Measurements from ENCODE around the gene LDLRAD4.
A peak's percentile ranks its signal among the peaks of the same experiment; 100 is the strongest.

LDLRAD4 gene

DNA sequence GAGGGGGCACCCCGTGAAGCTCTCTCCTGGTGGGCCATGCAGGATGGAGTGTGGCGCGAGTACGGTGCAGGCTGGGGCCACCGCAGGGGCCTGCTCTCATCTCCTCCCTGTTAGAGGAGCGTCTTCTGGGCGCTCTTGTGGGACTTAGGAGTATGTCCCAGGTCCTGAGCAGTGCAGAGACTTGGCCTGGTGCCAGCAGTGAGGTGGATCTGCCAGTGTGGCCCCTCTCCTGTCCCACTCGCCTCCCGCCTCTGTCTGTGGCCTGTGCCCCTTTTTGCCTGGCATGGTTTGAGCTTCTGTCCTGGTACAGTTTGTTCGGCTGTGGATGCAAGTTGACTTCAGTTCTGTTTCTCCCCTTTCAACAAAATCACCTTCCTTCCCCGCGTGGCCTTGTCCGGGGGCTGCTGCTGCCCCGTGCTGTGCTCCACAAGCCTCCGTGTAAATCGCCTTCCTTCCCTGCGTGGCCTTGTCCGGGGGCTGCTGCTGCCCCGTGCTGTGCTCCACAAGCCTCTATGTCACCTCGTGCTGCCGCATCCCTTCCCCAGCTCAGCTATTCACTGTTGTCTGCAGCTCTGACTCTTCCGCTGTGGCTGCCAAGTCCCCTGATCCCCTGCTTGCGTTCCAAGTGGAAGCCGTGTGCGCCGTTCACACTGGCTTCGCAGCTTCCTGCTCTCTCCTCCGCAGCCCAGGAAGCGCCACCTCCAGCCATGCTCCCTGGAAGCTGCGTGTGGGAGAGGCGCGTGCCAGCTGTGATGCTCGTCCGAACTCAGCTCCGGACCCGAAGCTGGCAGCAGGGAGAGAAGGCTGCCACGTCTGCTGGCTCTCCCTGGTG is 13.7 kb downstream of the LDLRAD4 start:
- DNase-seq = peak; percentile 79

DNA sequence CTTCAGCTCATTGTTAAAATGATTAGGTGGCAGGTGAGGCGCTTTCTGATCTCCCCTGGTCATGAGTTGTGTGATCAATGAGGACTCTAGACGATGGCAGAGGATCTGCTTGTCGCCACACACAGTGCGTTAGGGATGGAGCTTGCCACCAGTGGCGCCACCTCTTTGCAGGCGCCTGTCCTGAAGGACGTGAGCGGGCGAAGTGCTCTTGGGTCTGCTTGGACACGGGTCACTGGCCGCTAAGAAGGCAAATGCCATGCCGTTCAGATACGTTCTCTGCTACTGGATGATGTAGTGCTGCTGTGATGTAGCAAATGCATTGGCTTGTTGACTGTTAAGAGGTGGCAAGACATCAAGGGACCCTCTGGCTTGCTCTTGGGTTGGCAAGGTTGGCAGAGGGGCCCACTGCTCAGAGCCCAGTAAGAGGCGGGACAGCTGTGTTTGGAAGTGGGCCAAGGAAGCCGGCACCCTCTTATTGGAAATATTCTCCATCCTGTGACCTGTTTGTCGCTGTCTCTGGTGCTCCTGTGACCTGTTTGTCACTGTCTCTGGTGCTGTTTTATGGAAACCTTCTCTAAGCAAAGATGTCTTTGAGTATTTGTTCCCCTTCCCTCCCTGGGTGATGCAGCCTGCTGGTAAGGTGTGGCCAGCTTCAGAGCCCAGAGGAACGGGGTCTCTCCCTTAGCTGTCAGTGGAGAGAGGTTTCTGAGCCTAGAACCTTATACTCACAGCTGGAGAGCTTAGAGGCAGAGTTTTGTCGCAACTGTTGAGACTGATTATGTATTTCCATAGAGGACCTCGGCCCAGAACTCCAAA is 14.6 kb downstream of the LDLRAD4 start:
- DNase-seq = peak; percentile 87

DNA sequence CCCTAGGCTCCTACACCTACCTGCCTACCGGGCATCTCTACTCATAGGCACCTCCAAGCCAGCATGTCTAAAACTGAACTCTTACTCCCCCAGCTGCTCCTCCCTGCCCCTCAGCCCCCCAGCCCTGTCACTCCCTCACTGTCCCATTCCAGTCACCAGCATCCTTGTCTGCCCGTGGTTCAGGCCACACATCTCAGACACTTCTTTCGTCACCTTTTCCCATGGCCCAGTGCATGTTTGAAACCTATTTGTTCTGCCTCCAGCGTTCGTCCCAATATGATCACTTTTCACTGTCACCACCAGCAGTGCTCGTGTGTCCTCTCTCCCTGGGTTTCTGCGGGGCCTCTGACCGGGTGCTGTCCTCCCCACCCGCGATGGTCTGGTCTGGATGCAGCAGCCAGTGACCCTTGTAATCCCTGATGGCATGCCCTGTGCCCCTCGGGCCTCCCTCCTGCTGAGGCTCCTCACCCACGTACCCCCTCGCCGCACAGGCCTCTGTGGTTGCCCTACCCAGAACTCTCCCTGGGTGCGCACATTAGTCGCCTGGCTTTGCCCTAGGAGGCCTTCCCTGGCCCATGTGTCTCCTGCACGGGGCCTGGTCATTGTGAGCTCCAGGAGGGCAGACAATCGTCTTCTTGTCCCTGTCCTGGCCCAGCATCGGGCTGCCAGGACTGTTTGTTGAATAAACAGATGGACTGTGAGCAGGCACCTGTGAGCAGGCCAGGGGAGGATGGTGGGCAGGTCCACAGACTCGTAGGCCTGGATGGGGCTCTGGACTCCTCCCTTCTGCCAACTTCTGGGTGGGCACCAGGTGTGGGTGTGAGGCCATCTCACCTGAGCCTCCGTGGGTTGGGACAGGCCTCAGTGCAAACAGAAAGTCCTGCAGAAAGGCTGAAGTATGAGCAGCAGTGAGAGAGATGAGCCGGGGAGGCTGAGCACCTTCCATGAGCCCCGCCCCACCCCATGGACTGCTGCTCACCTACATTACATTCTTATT is 15.5 kb downstream of the LDLRAD4 start:
- no peak for DNase-seq

GRCh38 chr18:13235421-13235831 is 16.9 kb downstream of the LDLRAD4 start:
- no peak for DNase-seq

DNA sequence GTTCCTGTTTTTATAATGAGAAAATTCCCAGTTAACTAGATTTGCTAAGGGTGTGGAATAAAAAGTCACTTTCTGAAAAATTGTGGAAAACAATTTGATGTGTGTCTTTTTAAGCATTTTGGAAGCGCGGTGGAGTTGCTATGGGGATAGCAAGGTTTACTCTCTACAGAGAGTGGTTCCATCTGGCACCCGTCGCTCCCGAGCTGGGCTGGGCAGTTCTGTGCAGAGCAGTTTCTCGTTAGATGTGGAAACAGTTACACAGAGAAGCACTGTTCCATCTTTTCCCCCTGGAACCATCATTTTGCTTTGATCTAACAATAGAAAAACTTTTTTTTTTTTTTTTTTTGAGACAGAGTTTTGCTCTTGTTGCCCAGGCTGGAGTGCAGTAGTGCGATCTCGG is 17.4 kb downstream of the LDLRAD4 start:
- no peak for DNase-seq

GRCh38 chr18:13236411-13236810 is 17.9 kb downstream of the LDLRAD4 start:
- no peak for DNase-seq

- no peak for DNase-seq
Measured at GRCh38 chr18:13237073-13237472, 18.5 kb downstream of the LDLRAD4 start.

GRCh38 chr18:13237641-13238040 is 19.1 kb downstream of the LDLRAD4 start:
- DNase-seq = no peak

- DNase-seq = no peak
Measured at GRCh38 chr18:13239171-13239956, 20.8 kb downstream of the LDLRAD4 start.

DNA sequence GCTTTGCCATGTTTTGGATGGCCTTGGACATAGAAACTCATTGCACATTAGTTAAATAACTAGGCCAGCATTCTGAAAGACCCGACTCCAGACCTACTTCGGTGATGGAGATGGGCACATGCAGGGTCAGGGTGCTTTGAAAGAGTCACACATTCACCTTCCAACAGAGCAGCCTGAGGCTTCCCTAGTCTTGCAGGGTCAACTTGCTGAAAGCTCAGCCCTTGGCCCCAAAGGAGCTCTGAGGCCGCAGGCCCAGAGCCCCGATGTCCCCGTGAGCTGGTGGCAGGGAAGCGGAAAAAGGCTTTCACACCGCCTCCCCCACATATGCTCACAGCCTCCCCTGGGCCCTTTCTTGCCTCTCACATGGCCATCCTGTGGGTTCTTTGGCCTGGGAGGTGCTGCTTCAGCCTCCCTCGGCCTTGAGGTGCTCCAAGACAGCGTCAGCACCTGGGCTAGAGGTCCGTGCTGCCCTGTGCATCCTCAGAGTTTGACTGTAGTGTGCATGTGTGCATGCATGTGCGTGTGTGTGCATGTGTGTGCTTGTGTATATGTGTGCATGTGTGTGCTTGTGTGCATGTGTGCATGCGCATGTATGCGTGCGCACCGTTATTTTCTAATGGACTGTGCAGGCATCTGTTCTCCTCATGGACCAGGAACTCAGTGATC is 21.6 kb downstream of the LDLRAD4 start:
- no peak for DNase-seq

DNA sequence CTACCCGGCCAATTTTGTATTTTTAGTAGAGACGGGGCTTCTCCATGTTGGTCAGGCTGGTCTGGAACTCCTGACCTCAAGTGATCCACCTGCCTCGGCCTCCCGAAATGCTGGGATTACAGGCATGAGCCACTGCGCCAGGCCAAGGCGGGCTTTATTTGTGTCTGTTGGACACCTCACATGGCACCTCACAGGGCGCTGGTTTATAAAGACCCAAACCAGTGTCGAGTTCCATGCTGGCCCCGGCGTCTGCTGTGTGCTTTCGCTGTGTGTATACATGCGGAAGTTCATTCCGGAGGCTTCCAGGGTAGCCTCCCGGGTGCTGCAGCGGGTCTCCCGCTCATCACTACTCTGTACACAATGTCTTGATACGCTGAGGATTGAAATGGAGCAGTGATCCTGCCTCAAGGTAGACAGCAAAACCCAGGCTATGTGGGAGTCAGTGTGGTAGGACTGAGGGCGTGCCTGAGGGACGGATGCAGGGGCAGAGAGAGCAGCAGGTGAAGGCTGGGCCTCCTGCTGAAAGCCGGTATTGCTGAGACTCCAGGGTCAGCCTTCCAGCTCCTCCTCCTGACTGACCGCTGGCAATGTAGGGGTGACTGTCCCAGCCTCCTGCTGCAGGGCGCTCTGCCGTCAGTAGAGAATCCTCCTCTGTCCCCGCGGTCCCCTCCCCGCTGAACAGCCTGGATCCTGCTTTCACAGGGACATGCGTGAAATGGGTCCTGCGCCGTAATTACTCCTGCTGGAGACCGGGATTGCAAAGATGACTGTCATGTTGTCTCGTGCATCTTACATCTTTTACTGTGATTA is 22.7 kb downstream of the LDLRAD4 start:
- DNase-seq = no peak

DNA sequence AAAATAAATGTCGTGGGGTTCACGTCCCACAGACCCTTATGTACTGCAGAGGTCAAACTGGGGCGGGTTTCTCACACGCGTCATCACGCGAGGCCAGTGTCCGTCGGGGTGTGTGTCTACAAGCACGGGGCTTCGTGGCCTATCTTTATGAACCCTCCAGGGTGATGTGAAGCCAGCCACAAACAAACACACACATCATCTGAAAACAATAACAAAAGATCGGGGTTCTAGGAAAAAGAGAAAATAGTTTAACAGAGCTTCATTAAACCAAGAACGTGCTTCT is 23.3 kb downstream of the LDLRAD4 start:
- DNase-seq = no peak

DNA sequence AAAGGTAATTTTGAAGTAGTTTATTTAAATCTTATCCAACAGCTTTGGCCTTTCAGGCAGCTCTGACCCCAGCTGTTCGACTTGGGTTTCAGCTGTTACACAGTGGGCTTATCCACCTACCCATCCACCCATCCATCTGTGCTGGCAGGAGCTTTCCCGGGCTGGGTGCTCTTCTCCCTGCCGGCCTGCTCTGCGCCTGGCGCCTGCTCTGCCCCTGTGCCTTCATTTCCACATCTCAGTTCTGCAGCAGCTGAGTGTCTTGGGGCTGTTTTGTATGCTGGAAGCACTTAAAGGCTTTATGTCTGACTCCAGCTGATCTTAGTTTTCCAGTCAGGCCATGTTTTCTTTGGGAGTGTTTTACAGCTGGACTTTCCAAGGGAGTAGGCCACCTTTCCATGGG is 24.2 kb downstream of the LDLRAD4 start:
- no peak for DNase-seq

DNA sequence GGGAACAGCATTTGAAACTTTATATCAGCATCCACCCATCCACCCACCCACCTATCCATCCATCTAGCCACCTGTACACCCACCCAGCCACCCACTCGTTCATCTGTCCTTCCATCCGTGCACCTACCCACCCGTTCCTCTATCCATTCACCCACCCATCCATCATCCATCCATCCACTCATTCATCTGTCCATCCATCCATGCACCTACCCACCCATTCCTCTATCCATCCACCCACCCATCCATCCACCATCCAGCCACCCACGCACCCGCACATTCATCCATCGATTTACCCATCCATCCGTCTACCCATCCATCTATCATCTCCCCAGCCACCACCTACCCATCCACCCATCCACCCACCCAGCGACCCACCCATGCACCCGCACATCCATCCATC is 24.8 kb downstream of the LDLRAD4 start:
- DNase-seq = no peak

GRCh38 chr18:13244135-13244534 is 25.6 kb downstream of the LDLRAD4 start:
- DNase-seq = no peak

GRCh38 chr18:13245481-13246000 is 27.0 kb downstream of the LDLRAD4 start:
- peak; percentile 92 for DNase-seq

GRCh38 chr18:13246121-13246520 is 27.6 kb downstream of the LDLRAD4 start:
- no peak for DNase-seq

DNA sequence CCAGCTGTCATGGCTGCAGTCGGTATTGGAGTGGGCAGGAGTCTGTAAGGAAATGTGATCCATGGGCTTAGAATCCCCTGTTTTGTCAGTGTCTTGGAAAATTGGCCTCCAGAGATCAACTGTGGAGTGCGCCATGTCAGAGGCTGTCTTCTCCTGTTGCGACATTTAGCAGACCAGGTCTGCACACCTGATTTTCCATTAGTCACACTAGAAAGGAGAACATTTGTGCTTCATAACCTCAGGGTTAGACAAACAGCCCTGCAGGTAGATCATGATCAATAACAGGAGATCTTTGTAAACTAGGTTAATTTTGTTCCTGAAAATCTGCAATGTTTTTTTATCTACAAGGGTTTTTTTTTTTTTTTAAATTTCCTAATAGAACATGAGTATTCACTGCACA is 28.0 kb downstream of the LDLRAD4 start:
- peak; percentile 12 for DNase-seq

- no peak for DNase-seq
Measured at GRCh38 chr18:13247506-13247905, 28.9 kb downstream of the LDLRAD4 start.

- no peak for DNase-seq
Measured at GRCh38 chr18:13252686-13253410, 34.3 kb downstream of the LDLRAD4 start.

All from DMS79 (cell line).